ENCODE results near the gene PSMB2.

Gene PSMB2

GRCh38 chr1:35640380-35641232 is 720 bp downstream of the PSMB2 start:
- DNase-seq = no peak

- peak; percentile 6 to 8 for DNase-seq
These were observed 3.9 kb downstream of the PSMB2 start for GRCh38 chr1:35637401-35637809.

DNA sequence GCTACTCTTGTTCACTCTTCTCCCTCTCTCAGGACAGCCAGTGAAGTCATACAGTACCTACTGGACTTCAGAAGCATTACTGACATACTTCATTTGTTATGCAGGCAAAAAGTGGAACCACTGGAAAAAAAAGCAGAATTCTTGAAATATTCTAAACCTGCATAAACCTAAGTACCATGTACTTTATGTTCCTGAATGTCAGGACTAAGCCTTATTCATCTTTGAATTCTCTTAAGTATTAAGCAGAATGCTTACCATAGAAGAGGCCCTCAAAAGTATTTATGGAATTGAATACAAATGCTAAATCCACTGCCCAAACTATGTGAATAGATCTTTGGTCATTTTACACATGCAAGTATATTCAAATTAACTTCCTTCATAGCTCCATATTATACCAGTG is 7.8 kb downstream of the PSMB2 start:
- DNase-seq = no peak

- DNase-seq = no peak
These were observed 9.9 kb downstream of the PSMB2 start for GRCh38 chr1:35631396-35631795.

GRCh38 chr1:35629051-35629450 is 12.3 kb downstream of the PSMB2 start:
- DNase-seq = no peak

GRCh38 chr1:35623832-35624231 is 17.5 kb downstream of the PSMB2 start:
- no peak for DNase-seq

DNA sequence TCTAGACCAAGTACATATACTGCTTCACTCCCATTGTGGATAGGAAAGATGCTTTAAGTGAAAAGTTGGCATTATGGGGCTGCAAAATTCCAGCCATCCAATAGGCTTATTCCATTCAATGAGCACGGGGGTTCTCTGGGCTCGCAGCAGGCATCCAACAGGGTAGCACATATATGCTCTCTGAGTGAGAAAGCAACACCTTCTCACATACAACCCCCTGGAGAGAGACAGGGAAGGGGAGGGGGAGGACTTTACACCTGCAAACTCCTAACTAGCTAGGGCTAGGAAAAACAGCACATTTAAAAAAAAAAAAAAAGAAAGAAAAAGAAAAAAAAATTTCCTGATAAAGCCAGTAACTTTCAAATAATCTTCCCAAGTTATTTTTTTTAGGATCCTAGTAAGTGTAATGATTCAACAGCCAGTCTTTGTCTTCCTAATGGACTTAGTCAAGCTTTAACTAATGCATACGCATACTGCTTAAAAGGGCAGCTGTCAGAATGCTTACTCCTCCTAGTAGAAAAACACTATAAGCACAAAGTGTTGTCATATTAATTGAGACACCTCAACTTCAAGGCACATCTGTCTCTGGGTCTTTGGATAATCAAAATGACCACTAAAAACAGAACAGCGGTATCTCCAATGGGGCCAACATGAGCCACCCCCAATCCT is 18.7 kb downstream of the PSMB2 start:
- DNase-seq = no peak

- no peak for DNase-seq
These were observed 21.8 kb downstream of the PSMB2 start for GRCh38 chr1:35619237-35620121.

- DNase-seq = no peak
These were observed 25.9 kb downstream of the PSMB2 start for GRCh38 chr1:35615440-35615839.

- no peak for DNase-seq
These were observed 29.7 kb downstream of the PSMB2 start for GRCh38 chr1:35611655-35612054.

- DNase-seq = no peak
These were observed 35.5 kb downstream of the PSMB2 start for GRCh38 chr1:35605867-35606182.

DNA sequence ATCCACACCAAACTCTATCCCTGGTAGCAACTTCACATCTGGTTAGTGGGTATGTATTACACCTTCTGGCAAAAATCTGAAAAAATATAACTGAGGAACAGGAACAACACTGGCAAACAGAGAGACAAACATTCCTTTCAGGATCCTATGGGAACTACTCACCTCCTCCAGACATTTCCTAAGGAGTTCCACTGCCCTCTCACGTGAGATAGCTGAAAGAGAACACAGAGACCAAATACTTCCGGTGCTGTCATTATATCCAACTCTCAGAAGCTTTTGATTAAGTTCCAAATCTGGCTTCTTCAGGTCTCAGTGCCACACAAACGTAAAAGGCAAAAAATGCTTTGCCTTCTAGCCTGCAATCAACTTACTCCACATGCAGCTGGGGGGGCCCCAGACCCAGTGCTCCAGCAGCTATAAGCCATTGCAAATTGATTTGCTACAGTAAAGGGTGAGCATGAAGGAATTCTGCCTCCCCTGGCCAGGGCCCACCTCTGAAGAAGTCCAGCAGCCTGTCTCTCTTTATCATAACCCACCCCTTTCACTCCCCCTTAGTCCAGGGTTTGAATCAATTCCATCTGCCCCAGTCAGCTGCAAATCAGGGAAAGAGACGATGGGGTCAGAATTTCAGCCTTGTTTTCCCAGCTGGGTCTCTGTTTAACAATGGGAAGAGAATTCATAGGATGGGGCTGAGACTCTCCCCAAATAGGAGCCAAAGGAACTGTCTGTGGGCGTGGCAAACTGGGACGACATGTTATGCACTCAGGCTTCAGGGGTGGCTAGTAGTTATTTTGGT is 36.1 kb downstream of the PSMB2 start:
- no peak for DNase-seq

- DNase-seq = no peak
These were observed 37.4 kb downstream of the PSMB2 start for GRCh38 chr1:35603941-35604340.

DNA sequence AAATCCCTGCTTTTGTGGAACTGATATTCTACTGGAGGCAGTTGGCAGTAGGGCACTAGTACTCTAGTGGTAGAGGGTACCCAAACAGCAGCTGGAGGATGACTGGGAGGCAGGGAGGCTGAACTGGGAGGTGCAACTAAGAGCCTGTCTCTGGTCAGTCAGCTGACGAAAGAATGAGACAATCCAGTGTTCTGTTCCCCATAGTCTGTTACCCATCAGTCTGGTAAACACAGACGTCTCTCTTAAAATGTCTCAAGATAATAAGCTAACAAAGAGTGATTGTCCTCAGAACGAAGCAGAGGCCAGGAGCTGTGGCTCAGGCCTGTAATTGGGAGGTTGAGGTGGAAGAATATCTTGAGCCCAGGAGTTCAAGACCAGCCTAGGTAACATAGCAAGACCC is 37.9 kb downstream of the PSMB2 start:
- no peak for DNase-seq

DNA sequence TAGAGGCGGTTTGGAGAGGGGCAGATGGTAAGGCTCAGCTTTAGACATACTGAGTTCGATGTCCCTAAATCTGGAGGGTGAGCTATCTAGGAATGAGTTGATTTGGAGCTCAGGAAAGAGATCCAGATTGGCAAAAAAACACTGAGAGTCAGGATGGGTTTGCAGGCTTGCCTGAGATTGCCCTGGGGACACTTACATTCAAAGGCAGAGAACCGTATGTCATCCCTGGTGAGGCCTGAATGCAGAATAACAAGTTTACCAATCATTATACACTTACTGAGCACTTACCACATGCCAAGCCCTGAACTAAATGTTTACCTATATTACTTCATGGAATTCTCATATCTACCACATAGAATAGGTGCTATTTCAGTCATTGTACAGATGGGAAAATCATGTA is 40.7 kb downstream of the PSMB2 start:
- no peak for DNase-seq

GRCh38 chr1:35599411-35599810 is 41.9 kb downstream of the PSMB2 start:
- no peak for DNase-seq

DNA sequence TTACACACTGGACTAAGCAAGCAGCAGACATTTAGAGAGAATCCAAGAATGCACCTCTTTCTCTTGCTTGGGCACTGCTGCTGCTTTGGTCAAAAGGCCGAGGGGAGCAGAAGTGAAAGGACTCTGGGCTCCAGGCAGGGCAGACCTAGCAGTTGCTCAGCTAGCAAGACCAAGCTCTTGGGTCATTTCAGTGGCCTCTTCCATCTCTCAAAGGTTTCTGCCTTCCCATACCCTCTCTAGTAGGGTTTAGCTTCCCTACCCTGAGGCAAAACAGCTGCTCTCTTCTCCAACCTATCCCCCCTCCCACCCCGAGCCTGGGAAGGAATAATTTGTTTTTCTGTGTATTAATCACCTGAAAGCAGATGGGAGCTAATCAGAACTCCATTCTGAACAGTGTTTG is 42.4 kb downstream of the PSMB2 start:
- DNase-seq = peak in 1 of 2 experiments; percentile 4

DNA sequence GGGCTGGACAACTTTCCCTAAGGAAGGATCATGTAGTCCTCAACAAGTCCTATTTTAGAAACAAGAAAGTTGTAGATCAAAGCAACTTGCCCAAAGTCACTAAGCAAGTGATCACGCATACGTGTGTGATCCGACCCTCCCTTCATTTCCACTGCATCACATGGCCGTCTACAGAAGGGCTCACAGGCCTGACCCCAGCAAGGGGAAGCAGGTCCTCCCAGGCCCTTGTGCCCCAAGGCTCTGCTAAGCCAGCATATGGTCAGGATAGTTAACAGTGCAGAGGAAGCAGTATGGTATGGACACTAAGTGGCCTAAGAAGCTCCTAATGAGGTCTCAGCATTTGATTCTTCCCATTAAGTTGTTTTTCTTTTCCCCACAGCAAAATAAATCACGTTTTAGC is 43.5 kb downstream of the PSMB2 start:
- no peak for DNase-seq

- DNase-seq = no peak
These were observed 45.6 kb downstream of the PSMB2 start for GRCh38 chr1:35595684-35596083.

DNA sequence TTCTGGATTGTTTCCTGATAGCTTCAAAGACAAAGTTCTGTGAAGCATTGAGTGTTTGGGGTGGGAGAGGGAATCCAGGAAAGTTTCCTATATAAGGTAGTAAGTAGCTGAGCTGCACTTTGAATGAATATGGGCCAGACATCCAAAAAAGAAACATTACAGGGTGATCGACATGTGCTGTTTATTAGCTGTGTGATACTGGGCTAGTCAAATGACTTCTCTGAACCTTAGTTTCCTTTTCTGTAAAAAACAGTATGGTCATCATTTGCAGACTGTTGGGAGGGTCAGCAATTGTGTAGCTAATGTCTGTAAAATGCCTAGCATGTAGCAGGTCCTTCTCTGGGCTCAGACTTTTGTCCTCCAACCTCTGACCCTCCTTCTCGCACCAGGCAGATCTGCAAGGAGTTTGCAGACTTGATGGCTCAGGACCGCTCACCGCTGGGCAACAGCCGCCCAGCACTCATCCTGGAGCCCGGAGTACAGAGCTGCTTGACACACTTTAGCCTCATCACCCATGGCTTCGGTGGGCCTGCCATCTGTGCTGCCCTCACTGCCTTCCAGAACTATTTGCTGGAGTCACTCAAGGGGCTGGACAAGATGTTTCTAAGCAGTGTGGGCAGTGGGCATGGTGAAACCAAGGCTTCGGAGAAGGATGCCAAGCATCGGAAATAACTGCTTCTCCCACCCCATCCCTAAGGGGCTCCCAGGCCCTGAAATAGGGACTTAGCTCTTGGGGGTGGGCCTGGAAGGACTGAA is 47.1 kb downstream of the PSMB2 start:
- no peak for DNase-seq

GRCh38 chr1:35592991-35593769 is 48.1 kb downstream of the PSMB2 start:
- DNase-seq = no peak

All from AML-193 (cell line).